Panc1 (cell line): ENCODE data around the gene ZNF804A. TPM values are rescaled to one million over a fixed set of nuclear protein-coding genes. Genes with fewer than 3 reads are reported as not detected.

Experiments used
- ATAC-seq: fragments of 200-7000 bp; cut with Tn5 transposase; 2 replicates; pipeline ENCODE4 v1.9.1; 2020; ENCODE audit warnings: mild to moderate bottlenecking, moderate library complexity
- BruUV-seq: library from RNA; stranded (reverse); fragments of 400-500 nt; replicated peaks from 2 replicates; lab custom pipeline; 2021; lab: Mats Ljungman, UMichigan
- CTCF ChIA-PET: fragments of 300-600 bp; sonication (Branson Sonifier 250); formaldehyde crosslinking; loops from one replicate; lab custom pipeline; 2022; ENCODE audit warnings: antibody characterized with exemption; lab: Charles Lee
- POLR2A ChIA-PET: fragments of 300-600 bp; sonication (Branson Sonifier 250); formaldehyde crosslinking; loops from one replicate; lab custom pipeline; 2022; ENCODE audit warnings: antibody characterized with exemption; lab: Charles Lee
- DNase-seq: peaks from one replicate; pipeline ENCODE4 v3.0.0-alpha.2; 2010; ENCODE audit warnings: low read depth, low spot score
- H3K27ac ChIP-seq: 2 replicates; pipeline ENCODE4 v1.5.1; 2011; ENCODE audit warnings: mild to moderate bottlenecking, low read length, inconsistent platforms
- H3K27me3 ChIP-seq: fragments of 200-500 bp; sonication (Bioruptor generic); 2 replicates; pipeline ENCODE4 v1.6.0; 2014; ENCODE audit warnings: low read length, inconsistent platforms; ENCODE audit not compliant: control insufficient read depth, insufficient read depth
- H3K36me3 ChIP-seq: fragments of 200-500 bp; sonication (Bioruptor generic); 2 replicates; pipeline ENCODE4 v1.5.1; 2014; ENCODE audit warnings: inconsistent platforms, mild to moderate bottlenecking, low read length, moderate library complexity; ENCODE audit not compliant: control insufficient read depth, insufficient read depth
- H3K4me1 ChIP-seq: 2 replicates; pipeline ENCODE4 v1.5.1; 2011; ENCODE audit warnings: inconsistent platforms, mild to moderate bottlenecking, low read length, moderate library complexity; ENCODE audit not compliant: control insufficient read depth, insufficient read depth
- H3K4me3 ChIP-seq, 2 experiments: 2 replicates each; pipeline ENCODE4 v1.5.1; 2011 to 2012; ENCODE audit warnings: low read depth in 2 of 2, low read length in 2 of 2, mild to moderate bottlenecking in 2 of 2, inconsistent platforms in 1 of 2, moderate library complexity in 1 of 2
- H3K9me3 ChIP-seq: fragments of 200-500 bp; sonication (Bioruptor generic); 2 replicates; pipeline ENCODE4 v1.5.1; 2014; ENCODE audit warnings: low read depth, mild to moderate bottlenecking, inconsistent platforms, low read length, moderate library complexity; ENCODE audit not compliant: control insufficient read depth, insufficient read depth
- CTCF ChIP-seq: fragments of 450-650 bp; IDR thresholded peaks from 2 replicates; pipeline ENCODE4 v1.5.1; 2017; ENCODE audit warnings: mild to moderate bottlenecking
- POLR2AphosphoS5 ChIP-seq: IDR thresholded peaks from 2 replicates; pipeline ENCODE4 v1.6.1; 2012; ENCODE audit warnings: mild to moderate bottlenecking, low read depth, low read length, moderate library complexity
- SIN3A ChIP-seq: IDR thresholded peaks from 2 replicates; pipeline ENCODE4 v1.6.1; 2012; ENCODE audit warnings: low read depth, mild to moderate bottlenecking, low read length, moderate library complexity, borderline replicate concordance; ENCODE audit not compliant: insufficient read depth
- TCF7L2 ChIP-seq: IDR thresholded peaks from 2 replicates; pipeline ENCODE4 v1.6.1; 2011; ENCODE audit warnings: mild to moderate bottlenecking, low read depth, low read length, inconsistent platforms
- in situ Hi-C: cut with HindIII; loops from 2 replicates; pipeline ENCODE4 v1.10.0; 2016; ENCODE audit warnings: low sequenced_read_pairs, low pct_unique_long_range_greater_than_20kb
- intact Hi-C: fragments of 100-400 bp; cut with micrococcal nuclease; formaldehyde crosslinking; loops from one replicate; pipeline ENCODE4 v1.10.0; 2022; ENCODE audit not compliant: unreplicated experiment
- total RNA-seq: library from RNA; stranded (reverse); gene quantifications from one replicate; pipeline ENCODE4 v1.2.1, GENCODE V29; 2021; ENCODE audit not compliant: unreplicated experiment
- TF ChIP-seq, protein P1 (sequence below), 2 experiments: IDR thresholded peaks; 2 replicates each; pipeline ENCODE4 v1.6.1; 2011 to 2012; ENCODE audit warnings: low read depth in 2 of 2, control low read depth in 1 of 2, low read length in 1 of 2, mild to moderate bottlenecking in 1 of 2, moderate library complexity in 1 of 2; ENCODE audit not compliant: insufficient read depth in 1 of 2

ZNF804A gene
- total RNA-seq, 1 experiment from 2014 or later: 2.2 TPM

DNA sequence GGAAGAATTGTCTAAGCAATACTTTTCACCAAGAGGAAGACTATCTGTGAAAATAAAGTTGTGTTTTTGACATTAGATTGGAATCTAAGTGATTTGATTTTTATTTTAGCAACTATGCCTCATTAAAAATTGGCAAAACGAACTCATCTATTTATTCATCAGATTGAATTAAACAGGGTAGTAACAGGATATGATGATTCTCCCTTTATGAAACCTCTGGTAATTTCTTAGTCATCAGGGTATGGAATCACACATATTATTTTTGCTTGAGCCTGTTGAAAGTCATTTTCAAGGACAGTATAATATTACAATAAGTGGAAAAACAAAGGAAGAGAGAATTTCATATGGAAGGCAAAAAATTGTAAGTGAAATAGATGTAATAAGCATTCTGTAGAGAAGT, 22.0 kb downstream of the ZNF804A start:
- intact Hi-C loops: no loop called here
- in situ Hi-C loops: no loop called here

DNA sequence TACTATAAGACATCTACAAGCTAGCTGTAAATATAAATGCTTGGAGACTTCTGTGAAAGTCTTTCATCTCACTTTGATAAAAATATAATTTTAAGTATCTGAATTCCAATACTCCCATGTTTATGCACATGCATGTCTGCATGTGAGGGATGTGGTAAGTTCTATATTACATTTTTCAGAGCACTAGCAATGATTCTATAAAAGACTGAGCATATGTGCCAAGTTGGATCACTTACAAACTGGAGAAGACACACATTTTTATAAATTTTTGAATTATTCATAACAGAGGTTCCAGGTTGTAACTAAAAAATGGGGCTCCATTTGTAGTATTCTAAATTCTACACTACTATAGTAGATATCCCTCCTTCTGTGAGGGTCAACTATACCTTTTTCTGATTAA, 26.0 kb downstream of the ZNF804A start:
- H3K4me1 ChIP-seq: no peaks in the 10 kb centered on the region
- in situ Hi-C loops (no loop called here), intact Hi-C loops (no loop called here)
- DNase-seq (no peak), ATAC-seq (no peak)
- H3K36me3 ChIP-seq: no peaks in the 10 kb centered on the region; the same call in 1 of the 2 replicates
- no peaks in the 10 kb centered on the region for H3K9me3 ChIP-seq
- CTCF ChIA-PET: no interaction called here
- TF ChIP-seq TCF7L2: no peak
- TF ChIP-seq POLR2AphosphoS5: no peak
- TF ChIP-seq, protein P1, sequence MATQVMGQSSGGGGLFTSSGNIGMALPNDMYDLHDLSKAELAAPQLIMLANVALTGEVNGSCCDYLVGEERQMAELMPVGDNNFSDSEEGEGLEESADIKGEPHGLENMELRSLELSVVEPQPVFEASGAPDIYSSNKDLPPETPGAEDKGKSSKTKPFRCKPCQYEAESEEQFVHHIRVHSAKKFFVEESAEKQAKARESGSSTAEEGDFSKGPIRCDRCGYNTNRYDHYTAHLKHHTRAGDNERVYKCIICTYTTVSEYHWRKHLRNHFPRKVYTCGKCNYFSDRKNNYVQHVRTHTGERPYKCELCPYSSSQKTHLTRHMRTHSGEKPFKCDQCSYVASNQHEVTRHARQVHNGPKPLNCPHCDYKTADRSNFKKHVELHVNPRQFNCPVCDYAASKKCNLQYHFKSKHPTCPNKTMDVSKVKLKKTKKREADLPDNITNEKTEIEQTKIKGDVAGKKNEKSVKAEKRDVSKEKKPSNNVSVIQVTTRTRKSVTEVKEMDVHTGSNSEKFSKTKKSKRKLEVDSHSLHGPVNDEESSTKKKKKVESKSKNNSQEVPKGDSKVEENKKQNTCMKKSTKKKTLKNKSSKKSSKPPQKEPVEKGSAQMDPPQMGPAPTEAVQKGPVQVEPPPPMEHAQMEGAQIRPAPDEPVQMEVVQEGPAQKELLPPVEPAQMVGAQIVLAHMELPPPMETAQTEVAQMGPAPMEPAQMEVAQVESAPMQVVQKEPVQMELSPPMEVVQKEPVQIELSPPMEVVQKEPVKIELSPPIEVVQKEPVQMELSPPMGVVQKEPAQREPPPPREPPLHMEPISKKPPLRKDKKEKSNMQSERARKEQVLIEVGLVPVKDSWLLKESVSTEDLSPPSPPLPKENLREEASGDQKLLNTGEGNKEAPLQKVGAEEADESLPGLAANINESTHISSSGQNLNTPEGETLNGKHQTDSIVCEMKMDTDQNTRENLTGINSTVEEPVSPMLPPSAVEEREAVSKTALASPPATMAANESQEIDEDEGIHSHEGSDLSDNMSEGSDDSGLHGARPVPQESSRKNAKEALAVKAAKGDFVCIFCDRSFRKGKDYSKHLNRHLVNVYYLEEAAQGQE (IDR thresholded peaks at IDR 0.05; ENCODE audit: insufficient read depth in 1 of 2, low read depth in 2 of 2, low read length in 1 of 2): no peak
- TF ChIP-seq SIN3A: no peak
- TF ChIP-seq CTCF: no peak
- H3K27ac ChIP-seq: no peak overlapping the region
- POLR2A ChIA-PET: no interaction called here
- no peak overlapping the region for H3K4me3 ChIP-seq
- H3K27me3 ChIP-seq: no peaks in the 10 kb centered on the region
- BruUV-seq: no TSS peak

More for the DNA sequence above, 22.0 kb downstream of the ZNF804A start:
- Histone ChIP-seq H3K36me3 (no peaks in the 10 kb centered on the region), H3K27me3 (no peaks in the 10 kb centered on the region), H3K27ac (no peak overlapping the region), H3K4me3 (no peak overlapping the region), H3K4me1 (no peaks in the 10 kb centered on the region), H3K9me3 (no peaks in the 10 kb centered on the region)
- no TSS peak for BruUV-seq
- ATAC-seq (no peak), DNase-seq (no peak)
- ChIA-PET CTCF (no interaction called here), POLR2A (no interaction called here)
- no peak for TF ChIP-seq CTCF
- TF ChIP-seq, protein P1 (IDR thresholded peaks at IDR 0.05; ENCODE audit: insufficient read depth in 1 of 2, low read depth in 2 of 2, low read length in 1 of 2): no peak
- no peak for TF ChIP-seq TCF7L2
- no peak for TF ChIP-seq POLR2AphosphoS5
- no peak for TF ChIP-seq SIN3A
